Peyer's patch (tissue), 4 donors: Measurements from ENCODE around the gene USP36.

Experiments used
- POLR2A ChIP-seq, 2 donors: fragments of 450-650 bp; IDR thresholded peaks; one replicate each; pipeline ENCODE4 v1.5.1; 2017; ENCODE audit warnings: antibody characterized with exemption in 2 of 2, mild to moderate bottlenecking in 2 of 2, moderate library complexity in 2 of 2
- TF ChIP-seq, protein P1 (sequence below), 6 experiments: fragments of 450-650 bp in 4 of 6; fragments of 200-600 bp in 2 of 6; sonication (generic) in 1 of 6; IDR thresholded peaks; one replicate each; pipeline ENCODE4 v1.5.1; 2017 to 2019; ENCODE audit warnings: antibody characterized with exemption in 6 of 6, mild to moderate bottlenecking in 3 of 6, moderate library complexity in 1 of 6

DNA sequence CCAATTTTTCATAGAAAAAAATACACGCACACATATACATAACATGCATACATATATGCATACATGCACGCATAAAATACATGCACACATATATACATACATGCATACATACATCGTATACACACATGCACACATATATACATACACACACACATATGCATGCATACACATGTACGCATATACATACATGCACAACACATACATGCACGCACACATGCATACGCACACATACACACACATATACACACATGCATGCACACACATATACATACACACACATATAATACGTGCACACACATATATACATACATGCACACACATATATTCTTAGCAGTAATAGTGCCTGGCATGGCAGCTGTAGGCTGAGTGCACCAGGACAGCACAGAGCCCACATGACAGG lies 24.9 kb downstream of the USP36 start:
- TF ChIP-seq, protein P1, sequence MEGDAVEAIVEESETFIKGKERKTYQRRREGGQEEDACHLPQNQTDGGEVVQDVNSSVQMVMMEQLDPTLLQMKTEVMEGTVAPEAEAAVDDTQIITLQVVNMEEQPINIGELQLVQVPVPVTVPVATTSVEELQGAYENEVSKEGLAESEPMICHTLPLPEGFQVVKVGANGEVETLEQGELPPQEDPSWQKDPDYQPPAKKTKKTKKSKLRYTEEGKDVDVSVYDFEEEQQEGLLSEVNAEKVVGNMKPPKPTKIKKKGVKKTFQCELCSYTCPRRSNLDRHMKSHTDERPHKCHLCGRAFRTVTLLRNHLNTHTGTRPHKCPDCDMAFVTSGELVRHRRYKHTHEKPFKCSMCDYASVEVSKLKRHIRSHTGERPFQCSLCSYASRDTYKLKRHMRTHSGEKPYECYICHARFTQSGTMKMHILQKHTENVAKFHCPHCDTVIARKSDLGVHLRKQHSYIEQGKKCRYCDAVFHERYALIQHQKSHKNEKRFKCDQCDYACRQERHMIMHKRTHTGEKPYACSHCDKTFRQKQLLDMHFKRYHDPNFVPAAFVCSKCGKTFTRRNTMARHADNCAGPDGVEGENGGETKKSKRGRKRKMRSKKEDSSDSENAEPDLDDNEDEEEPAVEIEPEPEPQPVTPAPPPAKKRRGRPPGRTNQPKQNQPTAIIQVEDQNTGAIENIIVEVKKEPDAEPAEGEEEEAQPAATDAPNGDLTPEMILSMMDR (IDR thresholded peaks at IDR 0.05) = no peak
- no peak for TF ChIP-seq POLR2A (IDR thresholded peaks at IDR 0.05)
